ENCODE results near the gene CRYBB3.
"Not testable (repeated sequence)": the region's sequence is repeated elsewhere in the genome, so short reads cannot be mapped to it uniquely, and the experiment has no call there.

Gene CRYBB3

GRCh38 chr22:25219211-25219689 is 19.6 kb downstream of the CRYBB3 start, which contains the start of gene CRYBB2:
CRYBB2 (plus strand) TSS chr22:25219639; CDS start chr22:25221430, 1,791 bp downstream.
- H3K27ac ChIP-seq (ENCODE audit: low read depth, low read length), result no peak within 1 kb of the TSS
- no peaks in the 10 kb centered on the region for H3K36me3 ChIP-seq (ENCODE audit: control insufficient read depth, insufficient read depth, low read length)
- H3K9ac ChIP-seq (ENCODE audit: low read length), result no peak within 1 kb of the TSS
- H3K4me3 ChIP-seq (ENCODE audit: low read length), result no peak within 1 kb of the TSS
- H3K4me1 ChIP-seq (ENCODE audit: control insufficient read depth, insufficient read depth, low read length), result no peaks in the 10 kb centered on the region
- H3K27me3 ChIP-seq (ENCODE audit: control insufficient read depth, insufficient read depth, low read length), result no peaks in the 10 kb centered on the region

GRCh38 chr22:25219948-25220442 is 20.3 kb downstream of the CRYBB3 start:
- no peak overlapping the region for H3K27ac ChIP-seq (ENCODE audit: low read depth, low read length)
- H3K36me3 ChIP-seq (ENCODE audit: control insufficient read depth, insufficient read depth, low read length), result no peaks in the 10 kb centered on the region
- no peak overlapping the region for H3K4me3 ChIP-seq (ENCODE audit: low read length)
- no peaks in the 10 kb centered on the region for H3K4me1 ChIP-seq (ENCODE audit: control insufficient read depth, insufficient read depth, low read length)
- H3K27me3 ChIP-seq (ENCODE audit: control insufficient read depth, insufficient read depth, low read length), result no peaks in the 10 kb centered on the region
- no peak overlapping the region for H3K9ac ChIP-seq (ENCODE audit: low read length)

- Histone ChIP-seq H3K4me3 (ENCODE audit: low read length) (no peak overlapping the region), H3K9ac (ENCODE audit: low read length) (no peak overlapping the region), H3K27me3 (ENCODE audit: control insufficient read depth, insufficient read depth, low read length) (no peaks in the 10 kb centered on the region), H3K27ac (ENCODE audit: low read depth, low read length) (no peak overlapping the region), H3K4me1 (ENCODE audit: control insufficient read depth, insufficient read depth, low read length) (no peaks in the 10 kb centered on the region), H3K36me3 (ENCODE audit: control insufficient read depth, insufficient read depth, low read length) (no peaks in the 10 kb centered on the region)
Observed at GRCh38 chr22:25221790-25222189, 22.1 kb downstream of the CRYBB3 start.

GRCh38 chr22:25223269-25223850 is 23.7 kb downstream of the CRYBB3 start:
- Histone ChIP-seq H3K4me3 (ENCODE audit: low read length) (no peak overlapping the region), H3K27ac (ENCODE audit: low read depth, low read length) (no peak overlapping the region), H3K4me1 (ENCODE audit: control insufficient read depth, insufficient read depth, low read length) (no peaks in the 10 kb centered on the region), H3K27me3 (ENCODE audit: control insufficient read depth, insufficient read depth, low read length) (no peaks in the 10 kb centered on the region), H3K9ac (ENCODE audit: low read length) (no peak overlapping the region), H3K36me3 (ENCODE audit: control insufficient read depth, insufficient read depth, low read length) (no peaks in the 10 kb centered on the region)

- no peaks in the 10 kb centered on the region for H3K4me1 ChIP-seq (ENCODE audit: control insufficient read depth, insufficient read depth, low read length)
- H3K4me3 ChIP-seq (ENCODE audit: low read length), result no peak overlapping the region
- H3K36me3 ChIP-seq (ENCODE audit: control insufficient read depth, insufficient read depth, low read length), result no peaks in the 10 kb centered on the region
- H3K27ac ChIP-seq (ENCODE audit: low read depth, low read length), result no peak overlapping the region
- no peak overlapping the region for H3K9ac ChIP-seq (ENCODE audit: low read length)
- no peaks in the 10 kb centered on the region for H3K27me3 ChIP-seq (ENCODE audit: control insufficient read depth, insufficient read depth, low read length)
Observed at GRCh38 chr22:25228822-25229221, 29.2 kb downstream of the CRYBB3 start.

- H3K36me3 ChIP-seq (ENCODE audit: control insufficient read depth, insufficient read depth, low read length); H3K9ac ChIP-seq (ENCODE audit: low read length); H3K27ac ChIP-seq (ENCODE audit: low read depth, low read length); H3K4me1 ChIP-seq (ENCODE audit: control insufficient read depth, insufficient read depth, low read length); H3K27me3 ChIP-seq (ENCODE audit: control insufficient read depth, insufficient read depth, low read length); H3K4me3 ChIP-seq (ENCODE audit: low read length): not testable (repeated sequence)
Observed at GRCh38 chr22:25230760-25231159, 31.1 kb downstream of the CRYBB3 start.

- no peaks in the 10 kb centered on the region for H3K4me1 ChIP-seq (ENCODE audit: control insufficient read depth, insufficient read depth, low read length)
- no peaks in the 10 kb centered on the region for H3K36me3 ChIP-seq (ENCODE audit: control insufficient read depth, insufficient read depth, low read length)
- H3K9ac ChIP-seq (ENCODE audit: low read length), result no peak overlapping the region
- H3K27ac ChIP-seq (ENCODE audit: low read depth, low read length), result no peak overlapping the region
- H3K27me3 ChIP-seq (ENCODE audit: control insufficient read depth, insufficient read depth, low read length), result peaks cover 6% of the 10 kb centered on the region
- H3K4me3 ChIP-seq (ENCODE audit: low read length), result no peak overlapping the region
Observed at GRCh38 chr22:25232301-25232700, 32.6 kb downstream of the CRYBB3 start.

GRCh38 chr22:25233706-25234105 is 34.0 kb downstream of the CRYBB3 start:
- H3K27ac ChIP-seq (ENCODE audit: low read depth, low read length); H3K4me1 ChIP-seq (ENCODE audit: control insufficient read depth, insufficient read depth, low read length); H3K27me3 ChIP-seq (ENCODE audit: control insufficient read depth, insufficient read depth, low read length); H3K4me3 ChIP-seq (ENCODE audit: low read length); H3K9ac ChIP-seq (ENCODE audit: low read length); H3K36me3 ChIP-seq (ENCODE audit: control insufficient read depth, insufficient read depth, low read length): not testable (repeated sequence)

- Histone ChIP-seq H3K27me3 (ENCODE audit: control insufficient read depth, insufficient read depth, low read length) (peaks cover 6% of the 10 kb centered on the region), H3K9ac (ENCODE audit: low read length) (no peak overlapping the region), H3K4me3 (ENCODE audit: low read length) (no peak overlapping the region), H3K36me3 (ENCODE audit: control insufficient read depth, insufficient read depth, low read length) (no peaks in the 10 kb centered on the region), H3K4me1 (ENCODE audit: control insufficient read depth, insufficient read depth, low read length) (no peaks in the 10 kb centered on the region), H3K27ac (ENCODE audit: low read depth, low read length) (no peak overlapping the region)
Observed at GRCh38 chr22:25235547-25236290, 36.1 kb downstream of the CRYBB3 start.

- H3K4me3 ChIP-seq (ENCODE audit: low read length), result no peak overlapping the region
- no peaks in the 10 kb centered on the region for H3K4me1 ChIP-seq (ENCODE audit: control insufficient read depth, insufficient read depth, low read length)
- peaks cover 6% of the 10 kb centered on the region for H3K27me3 ChIP-seq (ENCODE audit: control insufficient read depth, insufficient read depth, low read length)
- no peak overlapping the region for H3K27ac ChIP-seq (ENCODE audit: low read depth, low read length)
- no peaks in the 10 kb centered on the region for H3K36me3 ChIP-seq (ENCODE audit: control insufficient read depth, insufficient read depth, low read length)
- no peak overlapping the region for H3K9ac ChIP-seq (ENCODE audit: low read length)
Observed at GRCh38 chr22:25236417-25236816, 36.8 kb downstream of the CRYBB3 start.

GRCh38 chr22:25237503-25237902 is 37.8 kb downstream of the CRYBB3 start:
- no peaks in the 10 kb centered on the region for H3K36me3 ChIP-seq (ENCODE audit: control insufficient read depth, insufficient read depth, low read length)
- H3K27me3 ChIP-seq (ENCODE audit: control insufficient read depth, insufficient read depth, low read length), result peaks cover 6% of the 10 kb centered on the region
- H3K27ac ChIP-seq (ENCODE audit: low read depth, low read length), result no peak overlapping the region
- no peaks in the 10 kb centered on the region for H3K4me1 ChIP-seq (ENCODE audit: control insufficient read depth, insufficient read depth, low read length)
- no peak overlapping the region for H3K4me3 ChIP-seq (ENCODE audit: low read length)
- no peak overlapping the region for H3K9ac ChIP-seq (ENCODE audit: low read length)

- H3K4me1 ChIP-seq (ENCODE audit: control insufficient read depth, insufficient read depth, low read length); H3K27ac ChIP-seq (ENCODE audit: low read depth, low read length): not testable (repeated sequence)
Observed at GRCh38 chr22:25238058-25238457, 38.4 kb downstream of the CRYBB3 start.

GRCh38 chr22:25255169-25255568 is 55.5 kb downstream of the CRYBB3 start:
- not testable (repeated sequence) for H3K36me3 ChIP-seq (ENCODE audit: control insufficient read depth, insufficient read depth, low read length); H3K9ac ChIP-seq (ENCODE audit: low read length); H3K4me3 ChIP-seq (ENCODE audit: low read length); H3K27me3 ChIP-seq (ENCODE audit: control insufficient read depth, insufficient read depth, low read length); H3K27ac ChIP-seq (ENCODE audit: low read depth, low read length); H3K4me1 ChIP-seq (ENCODE audit: control insufficient read depth, insufficient read depth, low read length)

More at GRCh38 chr22:25238058-25238457, 38.4 kb downstream of the CRYBB3 start:
- not testable (repeated sequence) for H3K27me3 ChIP-seq (ENCODE audit: control insufficient read depth, insufficient read depth, low read length); H3K4me3 ChIP-seq (ENCODE audit: low read length); H3K36me3 ChIP-seq (ENCODE audit: control insufficient read depth, insufficient read depth, low read length); H3K9ac ChIP-seq (ENCODE audit: low read length)
